Measurements from ENCODE around the gene NIM1K. TPM values are rescaled to one million over a fixed set of nuclear protein-coding genes. Genes with fewer than 3 reads are reported as not detected.

NIM1K gene
- total and polyA plus RNA-seq, 10 donors = 0.13 to 1.1 (median 0.39) TPM; not detected in 1

DNA sequence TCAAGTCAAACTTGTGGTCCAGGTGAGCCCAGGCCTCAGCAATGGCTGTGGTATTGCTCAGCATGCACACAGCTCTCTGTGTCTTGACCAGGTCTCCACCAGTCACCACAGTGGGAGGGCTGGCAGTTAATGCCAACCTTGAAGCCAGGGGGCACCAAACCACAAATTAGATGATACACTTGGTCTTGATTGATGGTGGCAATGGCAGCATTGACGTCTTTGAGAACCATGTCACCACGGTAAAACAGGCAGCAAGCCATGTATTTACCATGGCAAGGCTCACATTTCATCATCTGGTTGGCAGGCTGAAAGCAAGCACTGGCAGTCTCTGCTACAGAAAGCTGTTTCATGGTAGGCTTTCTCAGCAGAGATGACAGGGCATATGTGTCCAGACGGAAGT lies 40.0 kb downstream of the NIM1K start:
- DNase-seq = no peak

DNA sequence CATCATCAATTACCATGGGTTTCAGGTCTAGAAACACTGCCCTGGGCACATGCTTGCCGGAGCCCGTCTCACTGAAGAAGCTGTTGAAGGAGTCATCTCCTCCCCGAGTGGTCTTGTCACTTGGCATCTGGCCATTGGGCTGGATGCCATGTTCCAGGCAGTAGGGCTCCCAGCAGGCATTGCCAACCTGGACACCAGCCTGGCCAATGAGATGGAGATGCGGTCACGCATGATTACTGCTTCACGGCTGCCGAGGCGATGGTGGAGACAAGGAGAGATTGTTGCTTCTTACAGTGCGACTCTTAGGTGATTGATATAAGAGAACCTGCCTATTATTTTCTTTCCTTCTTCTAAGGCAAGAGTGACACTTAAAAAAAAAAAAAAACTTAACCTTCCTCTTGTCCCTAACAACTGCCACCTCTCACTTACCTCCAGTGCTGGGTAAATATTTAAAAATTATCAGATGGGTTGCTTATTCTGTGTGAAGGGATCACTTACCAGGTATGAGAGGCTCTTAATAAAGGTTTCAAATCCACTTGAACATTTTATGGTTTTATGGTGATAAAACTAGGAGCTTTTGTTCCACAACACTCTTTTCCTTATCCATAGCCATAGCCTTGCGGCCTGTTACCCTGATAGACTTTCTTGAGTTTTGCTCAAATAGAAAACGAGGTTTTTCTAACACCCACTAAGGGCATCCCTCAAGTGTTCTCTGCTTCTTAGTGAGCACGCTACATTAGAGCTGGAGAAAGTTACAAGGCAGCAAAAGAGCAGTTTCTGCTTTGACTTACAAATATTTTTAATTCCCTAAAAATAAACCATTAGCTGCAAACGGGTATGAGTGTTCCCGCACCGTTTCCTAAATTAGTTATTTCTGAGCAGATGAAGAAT lies 41.2 kb downstream of the NIM1K start:
- TF ChIP-seq, protein P1, sequence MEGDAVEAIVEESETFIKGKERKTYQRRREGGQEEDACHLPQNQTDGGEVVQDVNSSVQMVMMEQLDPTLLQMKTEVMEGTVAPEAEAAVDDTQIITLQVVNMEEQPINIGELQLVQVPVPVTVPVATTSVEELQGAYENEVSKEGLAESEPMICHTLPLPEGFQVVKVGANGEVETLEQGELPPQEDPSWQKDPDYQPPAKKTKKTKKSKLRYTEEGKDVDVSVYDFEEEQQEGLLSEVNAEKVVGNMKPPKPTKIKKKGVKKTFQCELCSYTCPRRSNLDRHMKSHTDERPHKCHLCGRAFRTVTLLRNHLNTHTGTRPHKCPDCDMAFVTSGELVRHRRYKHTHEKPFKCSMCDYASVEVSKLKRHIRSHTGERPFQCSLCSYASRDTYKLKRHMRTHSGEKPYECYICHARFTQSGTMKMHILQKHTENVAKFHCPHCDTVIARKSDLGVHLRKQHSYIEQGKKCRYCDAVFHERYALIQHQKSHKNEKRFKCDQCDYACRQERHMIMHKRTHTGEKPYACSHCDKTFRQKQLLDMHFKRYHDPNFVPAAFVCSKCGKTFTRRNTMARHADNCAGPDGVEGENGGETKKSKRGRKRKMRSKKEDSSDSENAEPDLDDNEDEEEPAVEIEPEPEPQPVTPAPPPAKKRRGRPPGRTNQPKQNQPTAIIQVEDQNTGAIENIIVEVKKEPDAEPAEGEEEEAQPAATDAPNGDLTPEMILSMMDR (IDR thresholded peaks at IDR 0.05 in 8 of 11, conservative IDR thresholded peaks at IDR 0.05 in 3 of 11) = no peak
- no peak for TF ChIP-seq POLR2A (IDR thresholded peaks at IDR 0.05)
- TF ChIP-seq POLR2AphosphoS5 (IDR thresholded peaks at IDR 0.05) = no peak
- Histone ChIP-seq H3K4me1 (no peaks in the 10 kb centered on the region), H3K9me3 (no peaks in the 10 kb centered on the region), H3K4me3 (no peak overlapping the region), H3K27me3 (replicated peaks in 1 of 7) (no peaks in the 10 kb centered on the region), H3K27ac (no peak overlapping the region), H3K36me3 (no peaks in the 10 kb centered on the region)
- intact Hi-C loops (cut with DNase I; ENCODE audit: low total_unique reads) = no loop called here
- no peak for DNase-seq
- 87 to 93% (median 91%) methylated on average over 12 to 15 of the region's 15 CpGs for WGBS, 5 donors

More for the DNA sequence above, 40.0 kb downstream of the NIM1K start:
- 50 to 76% (median 56%) methylated on average over 2 to 3 of the region's 3 CpGs for WGBS, 5 donors
- no peaks in the 10 kb centered on the region for H3K36me3 ChIP-seq
- H3K4me3 ChIP-seq = no peak overlapping the region
- no peak overlapping the region for H3K27ac ChIP-seq
- H3K4me1 ChIP-seq = no peaks in the 10 kb centered on the region
- H3K9me3 ChIP-seq = no peaks in the 10 kb centered on the region
- intact Hi-C loops (cut with DNase I; ENCODE audit: low total_unique reads) = no loop called here
- no peaks in the 10 kb centered on the region for H3K27me3 ChIP-seq (replicated peaks in 1 of 7)
- TF ChIP-seq, protein P1 (IDR thresholded peaks at IDR 0.05 in 8 of 11, conservative IDR thresholded peaks at IDR 0.05 in 3 of 11) = peak in 4 of 11 experiments; percentile 4 to 28 (median 22)
- no peak for TF ChIP-seq POLR2A (IDR thresholded peaks at IDR 0.05)

DNA sequence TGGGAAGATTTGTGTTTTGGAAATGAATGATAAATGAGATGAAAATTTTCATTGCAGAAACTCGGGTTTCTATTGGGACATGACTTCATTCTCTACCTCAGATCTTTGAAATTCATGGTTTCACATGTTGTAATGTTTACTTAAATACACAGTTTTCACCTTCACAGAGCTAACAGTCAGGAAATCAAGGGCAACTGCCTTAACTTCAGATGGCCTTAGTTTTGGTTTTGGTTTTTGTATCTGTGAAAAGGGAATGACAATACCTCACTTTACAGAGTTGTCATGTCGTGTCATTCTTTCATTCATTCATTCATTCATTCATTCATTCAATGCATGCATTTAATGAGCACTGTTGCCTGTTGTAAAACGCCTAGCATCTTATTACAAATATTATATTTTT lies 41.9 kb downstream of the NIM1K start:
- TF ChIP-seq, protein P1 (IDR thresholded peaks at IDR 0.05 in 8 of 11, conservative IDR thresholded peaks at IDR 0.05 in 3 of 11) = no peak
- TF ChIP-seq POLR2AphosphoS5 (IDR thresholded peaks at IDR 0.05) = no peak
- TF ChIP-seq POLR2A (IDR thresholded peaks at IDR 0.05) = no peak
- intact Hi-C loops (cut with DNase I; ENCODE audit: low total_unique reads) = no loop called here
- Histone ChIP-seq H3K27ac (no peak overlapping the region), H3K9me3 (no peaks in the 10 kb centered on the region), H3K27me3 (replicated peaks in 1 of 7) (no peaks in the 10 kb centered on the region), H3K36me3 (no peaks in the 10 kb centered on the region), H3K4me1 (no peaks in the 10 kb centered on the region), H3K4me3 (no peak overlapping the region)
- WGBS, 5 donors = 60 to 67% (median 62%) methylated on average over 3 of the region's 3 CpGs
- DNase-seq = no peak

DNA sequence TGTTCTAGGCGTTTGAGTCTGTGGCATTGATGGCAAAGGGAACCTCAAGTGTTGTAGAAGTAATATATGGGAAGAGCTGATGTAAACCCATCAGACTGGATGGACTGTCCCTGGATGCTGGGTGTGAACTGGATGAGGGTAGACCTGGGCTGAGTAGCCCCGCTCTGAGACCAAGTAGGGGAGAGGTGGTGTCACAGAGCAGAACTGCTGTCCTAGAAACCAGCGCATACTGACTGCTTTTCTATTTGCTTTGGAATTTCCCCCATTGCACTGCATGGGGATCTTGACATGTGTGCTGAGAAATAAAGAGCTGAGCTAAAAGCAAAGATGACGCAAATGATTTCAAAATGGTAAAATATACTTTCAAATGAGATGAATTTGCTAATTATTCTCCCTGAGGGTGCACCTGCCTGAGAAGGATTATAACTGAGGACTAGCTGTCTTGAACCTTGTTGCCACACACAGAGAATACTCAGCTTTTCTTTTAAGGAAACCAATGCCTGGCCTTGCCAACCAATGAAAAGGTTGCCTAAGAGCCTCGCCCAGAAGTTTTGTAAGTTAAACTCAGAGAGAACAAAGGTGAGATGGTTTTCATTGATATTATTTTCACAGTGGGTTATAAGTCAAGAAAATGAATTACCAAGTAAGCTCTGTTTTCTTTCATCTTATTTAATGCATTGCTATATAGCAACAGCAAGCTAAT lies 44.8 kb downstream of the NIM1K start:
- TF ChIP-seq POLR2AphosphoS5 (IDR thresholded peaks at IDR 0.05) = no peak
- no peak for TF ChIP-seq POLR2A (IDR thresholded peaks at IDR 0.05)
- TF ChIP-seq, protein P1 (IDR thresholded peaks at IDR 0.05 in 8 of 11, conservative IDR thresholded peaks at IDR 0.05 in 3 of 11) = no peak
- Histone ChIP-seq H3K4me3 (no peak overlapping the region), H3K9me3 (no peaks in the 10 kb centered on the region), H3K36me3 (no peaks in the 10 kb centered on the region), H3K27ac (no peak overlapping the region), H3K27me3 (replicated peaks in 1 of 7) (peaks cover 0 to 2% (median 0%) of the 10 kb centered on the region in 7 donors), H3K4me1 (no peaks in the 10 kb centered on the region)
- intact Hi-C loops (cut with DNase I; ENCODE audit: low total_unique reads) = no loop called here
- no peak for DNase-seq
- WGBS, 5 donors = 68 to 83% (median 80%) methylated on average over 5 of the region's 5 CpGs
